ENCODE data around the gene CELF4. TPM values are rescaled to one million over a fixed set of nuclear protein-coding genes. Genes with fewer than 3 reads are reported as not detected.
A peak's percentile ranks its signal among the peaks of the same experiment; 100 is the strongest.

The CELF4 gene
- total RNA-seq, 2 donors from 2014 or later: not detected

GRCh38 chr18:37550118-37550875 lies 15.3 kb downstream of the CELF4 start:
- Mint-ChIP-seq H3K4me3 (no peak overlapping the region), H3K27ac (no peak overlapping the region), H3K36me3 (ENCODE audit: low read depth) (no peaks in the 10 kb centered on the region), H3K4me1 (no peaks in the 10 kb centered on the region), H3K27me3 (peaks cover 30% of the 10 kb centered on the region)
- DNase-seq (no peak), ATAC-seq (no peak)
- no peaks in the 10 kb centered on the region for H3K9me3 ChIP-seq (ENCODE audit: control insufficient read depth, low read length, poor library complexity, severe bottlenecking)

GRCh38 chr18:37548679-37549289 lies 16.8 kb downstream of the CELF4 start:
- H3K4me1 Mint-ChIP-seq: no peaks in the 10 kb centered on the region
- H3K36me3 Mint-ChIP-seq (ENCODE audit: low read depth): peaks cover 2% of the 10 kb centered on the region
- H3K9me3 ChIP-seq (ENCODE audit: control insufficient read depth, low read length, poor library complexity, severe bottlenecking): no peaks in the 10 kb centered on the region
- DNase-seq (no peak), ATAC-seq (no peak)
- no peak overlapping the region for H3K4me3 Mint-ChIP-seq
- peaks cover 38% of the 10 kb centered on the region for H3K27me3 Mint-ChIP-seq
- H3K27ac Mint-ChIP-seq: no peak overlapping the region

- Mint-ChIP-seq H3K4me1 (no peaks in the 10 kb centered on the region), H3K27me3 (peaks cover 39% of the 10 kb centered on the region), H3K36me3 (ENCODE audit: low read depth) (peaks cover 2% of the 10 kb centered on the region), H3K27ac (no peak overlapping the region), H3K4me3 (no peak overlapping the region)
- no peak for DNase-seq
- ATAC-seq: no peak
- no peaks in the 10 kb centered on the region for H3K9me3 ChIP-seq (ENCODE audit: control insufficient read depth, low read length, poor library complexity, severe bottlenecking)
These were observed 18.3 kb downstream of the CELF4 start for GRCh38 chr18:37547196-37547827.

- no peaks in the 10 kb centered on the region for H3K9me3 ChIP-seq (ENCODE audit: control insufficient read depth, low read length, poor library complexity, severe bottlenecking)
- Mint-ChIP-seq H3K36me3 (ENCODE audit: low read depth) (peaks cover 2% of the 10 kb centered on the region), H3K27ac (no peak overlapping the region), H3K27me3 (peaks cover 35% of the 10 kb centered on the region), H3K4me3 (no peak overlapping the region), H3K4me1 (no peaks in the 10 kb centered on the region)
- ATAC-seq (no peak), DNase-seq (no peak)
These were observed 18.9 kb downstream of the CELF4 start for GRCh38 chr18:37546651-37547050.

GRCh38 chr18:37546272-37546537 lies 19.4 kb downstream of the CELF4 start:
- Mint-ChIP-seq H3K27me3 (peaks cover 35% of the 10 kb centered on the region), H3K27ac (no peak overlapping the region), H3K4me3 (no peak overlapping the region), H3K36me3 (ENCODE audit: low read depth) (peaks cover 2% of the 10 kb centered on the region), H3K4me1 (no peaks in the 10 kb centered on the region)
- H3K9me3 ChIP-seq (ENCODE audit: control insufficient read depth, low read length, poor library complexity, severe bottlenecking): no peaks in the 10 kb centered on the region
- ATAC-seq (no peak), DNase-seq (no peak)

GRCh38 chr18:37545461-37546271 lies 19.9 kb downstream of the CELF4 start:
- DNase-seq (no peak), ATAC-seq (no peak)
- Mint-ChIP-seq H3K27me3 (peaks cover 38% of the 10 kb centered on the region), H3K27ac (no peak overlapping the region), H3K36me3 (ENCODE audit: low read depth) (peaks cover 2% of the 10 kb centered on the region), H3K4me1 (no peaks in the 10 kb centered on the region), H3K4me3 (no peak overlapping the region)
- H3K9me3 ChIP-seq (ENCODE audit: control insufficient read depth, low read length, poor library complexity, severe bottlenecking): no peaks in the 10 kb centered on the region

- H3K4me3 Mint-ChIP-seq: no peak overlapping the region
These were observed 20.9 kb downstream of the CELF4 start for GRCh38 chr18:37544713-37545112.

GRCh38 chr18:37544217-37544616 lies 21.4 kb downstream of the CELF4 start:
- Mint-ChIP-seq H3K4me1 (no peaks in the 10 kb centered on the region), H3K36me3 (ENCODE audit: low read depth) (peaks cover 2% of the 10 kb centered on the region), H3K4me3 (no peak overlapping the region), H3K27me3 (peaks cover 49% of the 10 kb centered on the region), H3K27ac (no peak overlapping the region)
- ATAC-seq (no peak), DNase-seq (no peak)
- no peaks in the 10 kb centered on the region for H3K9me3 ChIP-seq (ENCODE audit: control insufficient read depth, low read length, poor library complexity, severe bottlenecking)

More at GRCh38 chr18:37544713-37545112, 20.9 kb downstream of the CELF4 start:
- peaks cover 47% of the 10 kb centered on the region for H3K27me3 Mint-ChIP-seq
- no peak for DNase-seq
- no peak for ATAC-seq
- no peaks in the 10 kb centered on the region for H3K4me1 Mint-ChIP-seq
- H3K36me3 Mint-ChIP-seq (ENCODE audit: low read depth): peaks cover 2% of the 10 kb centered on the region
- H3K27ac Mint-ChIP-seq: no peak overlapping the region
- no peaks in the 10 kb centered on the region for H3K9me3 ChIP-seq (ENCODE audit: control insufficient read depth, low read length, poor library complexity, severe bottlenecking)

GRCh38 chr18:37543321-37543720 lies 22.3 kb downstream of the CELF4 start:
- no peaks in the 10 kb centered on the region for H3K9me3 ChIP-seq (ENCODE audit: control insufficient read depth, low read length, poor library complexity, severe bottlenecking)
- Mint-ChIP-seq H3K4me3 (no peak overlapping the region), H3K27me3 (peaks cover 58% of the 10 kb centered on the region), H3K27ac (no peak overlapping the region), H3K36me3 (ENCODE audit: low read depth) (peaks cover 4% of the 10 kb centered on the region), H3K4me1 (peaks cover under 1% of the 10 kb centered on the region)
- ATAC-seq (no peak), DNase-seq (no peak)

- H3K36me3 Mint-ChIP-seq (ENCODE audit: low read depth): peaks cover 6% of the 10 kb centered on the region
- H3K4me1 Mint-ChIP-seq: peaks cover 4% of the 10 kb centered on the region
- ATAC-seq: no peak
- H3K4me3 Mint-ChIP-seq: no peak overlapping the region
- peaks cover 75% of the 10 kb centered on the region for H3K27me3 Mint-ChIP-seq
- no peak for DNase-seq
- H3K27ac Mint-ChIP-seq: no peak overlapping the region
- no peaks in the 10 kb centered on the region for H3K9me3 ChIP-seq (ENCODE audit: control insufficient read depth, low read length, poor library complexity, severe bottlenecking)
These were observed 24.1 kb downstream of the CELF4 start for GRCh38 chr18:37541517-37541916.

- Mint-ChIP-seq H3K4me3 (peak overlapping the region; percentile 7), H3K36me3 (ENCODE audit: low read depth) (peaks cover 6% of the 10 kb centered on the region), H3K27ac (no peak overlapping the region), H3K4me1 (peaks cover 4% of the 10 kb centered on the region), H3K27me3 (peaks cover 74% of the 10 kb centered on the region)
- no peaks in the 10 kb centered on the region for H3K9me3 ChIP-seq (ENCODE audit: control insufficient read depth, low read length, poor library complexity, severe bottlenecking)
- no peak for ATAC-seq
- no peak for DNase-seq
These were observed 25.0 kb downstream of the CELF4 start for GRCh38 chr18:37540424-37541138.

GRCh38 chr18:37539236-37539635 lies 26.4 kb downstream of the CELF4 start:
- no peak overlapping the region for H3K27ac Mint-ChIP-seq

More at GRCh38 chr18:37539236-37539635, 26.4 kb downstream of the CELF4 start:
- H3K27me3 Mint-ChIP-seq: peaks cover 69% of the 10 kb centered on the region
- H3K4me3 Mint-ChIP-seq: no peak overlapping the region
- H3K9me3 ChIP-seq (ENCODE audit: control insufficient read depth, low read length, poor library complexity, severe bottlenecking): no peaks in the 10 kb centered on the region
- DNase-seq: no peak
- H3K4me1 Mint-ChIP-seq: peaks cover 4% of the 10 kb centered on the region
- no peak for ATAC-seq
- H3K36me3 Mint-ChIP-seq (ENCODE audit: low read depth): peaks cover 4% of the 10 kb centered on the region

All from T-helper 17 cell (primary cell).